Neural cell (in vitro differentiated cells): Measurements from ENCODE around the gene ELMO1. TPM values are rescaled to one million over a fixed set of nuclear protein-coding genes. Genes with fewer than 3 reads are reported as not detected.

ENCODE experiments used
- H2AFZ ChIP-seq: fragments of 200-600, 300-800 bp; sonication (generic), shearing (Covaris generic); 2 replicates; pipeline ENCODE4 v1.6.0; 2014; ENCODE audit warnings: low read depth, mild to moderate bottlenecking, antibody characterized with exemption, low read length, moderate library complexity
- H3F3A ChIP-seq: fragments of 200-600 bp; shearing (Covaris generic); 2 replicates; pipeline ENCODE4 v1.6.1; 2016; ENCODE audit warnings: mild to moderate bottlenecking, moderate library complexity, mixed read lengths, antibody characterized with exemption, low read length; ENCODE audit not compliant: insufficient read depth, poor library complexity, severe bottlenecking
- H3K27ac ChIP-seq: fragments of 200-600, 300-800 bp; sonication (generic), shearing (Covaris generic); 2 replicates; pipeline ENCODE4 v1.5.1; 2014; ENCODE audit warnings: mild to moderate bottlenecking, low read length, moderate library complexity
- H3K27me3 ChIP-seq: fragments of 300-800, 200-600 bp; sonication (generic), shearing (Covaris generic); 2 replicates; pipeline ENCODE4 v1.6.0; 2014; ENCODE audit warnings: mild to moderate bottlenecking, low read depth, low read length, moderate library complexity; ENCODE audit not compliant: insufficient read depth
- H3K36me3 ChIP-seq: fragments of 300-800, 200-600 bp; sonication (generic), shearing (Covaris generic); 2 replicates; pipeline ENCODE4 v1.5.1; 2014; ENCODE audit warnings: mild to moderate bottlenecking, antibody characterized with exemption, low read length, moderate library complexity; ENCODE audit not compliant: insufficient read depth
- H3K4me2 ChIP-seq: fragments of 300-800, 200-600 bp; sonication (generic), shearing (Covaris generic); 2 replicates; pipeline ENCODE4 v1.6.0; 2014; ENCODE audit warnings: mild to moderate bottlenecking, low read length
- H3K4me3 ChIP-seq: fragments of 300-800, 200-600 bp; sonication (generic), shearing (Covaris generic); 2 replicates; pipeline ENCODE4 v1.5.1; 2014; ENCODE audit warnings: mild to moderate bottlenecking, low read length, moderate library complexity
- H3K79me2 ChIP-seq: fragments of 200-600 bp; shearing (Covaris generic); replicated peaks from 2 replicates; pipeline ENCODE4 v1.6.0; 2014; ENCODE audit warnings: mild to moderate bottlenecking, low read length, moderate library complexity; ENCODE audit not compliant: insufficient read depth
- H3K9ac ChIP-seq: fragments of 300-800, 200-600 bp; sonication (generic), shearing (Covaris generic); 2 replicates; pipeline ENCODE4 v1.6.1; 2016; ENCODE audit warnings: mild to moderate bottlenecking, low read length, mixed read lengths
- H3K9me2 ChIP-seq: fragments of 200-600 bp; shearing (Covaris generic); 2 replicates; pipeline ENCODE4 v1.6.1; 2016; ENCODE audit warnings: mild to moderate bottlenecking, low read length, mixed read lengths; ENCODE audit not compliant: insufficient read depth
- H3K9me3 ChIP-seq: fragments of 200-600, 300-800 bp; sonication (generic), shearing (Covaris generic); 2 replicates; pipeline ENCODE4 v1.6.1; 2016; ENCODE audit warnings: mild to moderate bottlenecking, mixed run types, low read length, moderate library complexity, mixed read lengths
- H4K20me1 ChIP-seq: fragments of 200-600 bp; shearing (Covaris generic); 2 replicates; pipeline ENCODE4 v1.6.1; 2016; ENCODE audit warnings: mild to moderate bottlenecking, mixed run types; ENCODE audit not compliant: insufficient read depth
- CTCF ChIP-seq: fragments of 450-650 bp; IDR thresholded peaks from 2 replicates; pipeline ENCODE4 v1.5.1; 2014; ENCODE audit warnings: antibody characterized with exemption, mild to moderate bottlenecking, moderate library complexity; ENCODE audit not compliant: poor library complexity, severe bottlenecking
- EP300 ChIP-seq: fragments of 450-650 bp; conservative IDR thresholded peaks from 2 replicates; pipeline ENCODE4 v1.6.1; 2014; ENCODE audit warnings: antibody characterized with exemption, mild to moderate bottlenecking, moderate library complexity; ENCODE audit not compliant: poor library complexity, severe bottlenecking
- EZH2 ChIP-seq: fragments of 200-600, 300-800 bp; shearing (Covaris generic), sonication (generic); IDR thresholded peaks from 2 replicates; pipeline ENCODE4 v1.6.1; 2014; ENCODE audit warnings: antibody characterized with exemption, low read length, borderline replicate concordance, mild to moderate bottlenecking; ENCODE audit not compliant: insufficient read depth, poor library complexity, severe bottlenecking
- MXI1 ChIP-seq: fragments of 450-650 bp; conservative IDR thresholded peaks from 2 replicates; pipeline ENCODE4 v1.6.1; 2014; ENCODE audit warnings: antibody characterized with exemption, mild to moderate bottlenecking; ENCODE audit not compliant: poor library complexity, severe bottlenecking
- POLR2AphosphoS5 ChIP-seq: IDR thresholded peaks from 2 replicates; pipeline ENCODE4 v1.6.1; 2012
- RAD21 ChIP-seq: fragments of 450-650 bp; conservative IDR thresholded peaks from 2 replicates; pipeline ENCODE4 v1.6.1; 2014; ENCODE audit warnings: antibody characterized with exemption, mild to moderate bottlenecking, moderate library complexity
- REST ChIP-seq: IDR thresholded peaks from 2 replicates; pipeline ENCODE4 v1.6.1; 2012; ENCODE audit warnings: borderline replicate concordance
- SMC3 ChIP-seq: fragments of 450-650 bp; conservative IDR thresholded peaks from 2 replicates; pipeline ENCODE4 v1.6.1; 2014; ENCODE audit warnings: antibody characterized with exemption, mild to moderate bottlenecking, moderate library complexity; ENCODE audit not compliant: poor library complexity
- TAF1 ChIP-seq: IDR thresholded peaks from 2 replicates; pipeline ENCODE4 v1.6.1; 2012; ENCODE audit warnings: low read depth
- polyA plus RNA-seq: library from polyadenylated mRNA; depleted of rRNA; stranded (reverse); fragments of >200 nt; gene quantifications from 2 replicates; pipeline ENCODE4 v1.2.3, GENCODE V29; 2014

ELMO1 gene
- polyA plus RNA-seq, 1 donor from 2014 or later, result 12.2 TPM

GRCh38 chr7:37471619-37472018 is 23.0 kb upstream of the ELMO1 start (continued):
- TF ChIP-seq CTCF (no peak), SMC3 (no peak)

DNA sequence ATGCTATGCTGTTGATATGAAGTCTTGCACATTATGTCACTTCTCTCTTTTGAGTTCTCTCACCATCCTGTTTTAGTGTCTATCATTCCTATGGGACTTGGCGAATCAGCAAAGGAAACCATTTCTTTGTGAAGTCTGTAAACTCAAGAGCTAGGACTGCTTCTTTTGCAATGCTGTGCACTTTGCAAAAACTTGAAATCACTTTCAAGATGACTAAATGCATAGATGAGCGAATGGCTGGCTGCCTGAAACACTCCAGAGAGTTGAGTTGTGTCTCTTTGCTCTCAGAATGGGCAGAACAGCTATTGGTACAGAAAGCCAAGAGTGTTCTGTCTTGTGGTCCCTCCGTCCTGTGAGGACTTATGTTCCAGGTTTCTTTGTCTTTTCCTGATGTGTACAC is 18.3 kb upstream of the ELMO1 start:
- no peaks in the 10 kb centered on the region for H3K27me3 ChIP-seq
- H3K4me3 ChIP-seq, result no peak overlapping the region
- H2AFZ ChIP-seq, result no peak overlapping the region
- H3K36me3 ChIP-seq, result no peaks in the 10 kb centered on the region
- TF ChIP-seq POLR2AphosphoS5 (no peak), MXI1 (no peak), EZH2 (no peak), SMC3 (no peak), CTCF (no peak), EP300 (no peak)
- H4K20me1 ChIP-seq, result no peaks in the 10 kb centered on the region
- H3K9ac ChIP-seq, result no peak overlapping the region
- no peaks in the 10 kb centered on the region for H3F3A ChIP-seq
- H3K9me2 ChIP-seq, result no peaks in the 10 kb centered on the region
- H3K79me2 ChIP-seq, result no peaks in the 10 kb centered on the region
- no peak overlapping the region for H3K4me2 ChIP-seq
- H3K9me3 ChIP-seq, result no peaks in the 10 kb centered on the region
- no peak overlapping the region for H3K27ac ChIP-seq

DNA sequence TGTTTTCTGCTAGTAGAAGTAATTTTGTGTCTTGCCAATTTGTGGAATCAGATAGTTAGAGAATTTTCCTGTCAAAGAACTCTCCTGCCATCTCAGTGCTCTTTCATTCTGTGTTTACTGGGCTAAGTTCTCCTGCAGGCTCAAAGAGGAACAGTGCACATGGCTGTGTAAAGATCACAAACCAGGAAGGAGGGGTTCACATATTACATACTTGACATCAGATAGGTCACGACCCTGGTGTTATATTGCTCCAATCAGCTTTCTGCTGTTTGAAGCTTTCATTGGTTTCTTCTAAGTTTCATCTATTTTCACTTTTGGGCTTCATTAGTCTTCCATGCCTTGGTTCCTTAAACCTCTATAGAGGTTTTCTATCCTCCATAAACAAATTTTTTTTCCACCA is 13.5 kb upstream of the ELMO1 start:
- Histone ChIP-seq H3K79me2 (no peaks in the 10 kb centered on the region), H3K27ac (no peak overlapping the region), H3K4me3 (no peak overlapping the region), H3K9me2 (no peaks in the 10 kb centered on the region), H3K9ac (no peak overlapping the region), H3K27me3 (no peaks in the 10 kb centered on the region), H3K4me2 (no peak overlapping the region), H3K36me3 (no peaks in the 10 kb centered on the region), H2AFZ (no peak overlapping the region), H4K20me1 (no peaks in the 10 kb centered on the region), H3K9me3 (no peaks in the 10 kb centered on the region), H3F3A (no peaks in the 10 kb centered on the region)
- no peak for TF ChIP-seq EP300
- no peak for TF ChIP-seq RAD21
- TF ChIP-seq POLR2AphosphoS5, result no peak

- H3K9ac ChIP-seq, result no peak overlapping the region
- H4K20me1 ChIP-seq, result no peaks in the 10 kb centered on the region
- H3K27me3 ChIP-seq, result peaks cover 3% of the 10 kb centered on the region
- H3K36me3 ChIP-seq, result no peaks in the 10 kb centered on the region
- H3K9me3 ChIP-seq, result no peaks in the 10 kb centered on the region
- H3K27ac ChIP-seq, result no peak overlapping the region
- no peaks in the 10 kb centered on the region for H3K9me2 ChIP-seq
- no peaks in the 10 kb centered on the region for H3F3A ChIP-seq
- H3K79me2 ChIP-seq, result no peaks in the 10 kb centered on the region
- H2AFZ ChIP-seq, result no peak overlapping the region
- no peak overlapping the region for H3K4me3 ChIP-seq
- TF ChIP-seq MXI1 (no peak), EZH2 (no peak), TAF1 (no peak), SMC3 (no peak), EP300 (no peak), REST (no peak), RAD21 (no peak), POLR2AphosphoS5 (no peak), CTCF (no peak)
- no peak overlapping the region for H3K4me2 ChIP-seq
Observed at GRCh38 chr7:37455081-37455480, 6.4 kb upstream of the ELMO1 start.
